Fibroblast of lung (primary cell): ENCODE results near the gene ABCB9.

ENCODE experiments used
- EZH2 ChIP-seq: IDR thresholded peaks from 2 replicates; pipeline ENCODE4 v1.5.1; 2012; ENCODE audit warnings: low read length, control low read depth, mild to moderate bottlenecking; ENCODE audit errors: missing control alignments
- TF ChIP-seq, protein P1 (sequence below), 2 donors: IDR thresholded peaks in 1 of 2; conservative IDR thresholded peaks in 1 of 2; 1 replicate in 1 of 2; 2 replicates in 1 of 2; pipeline ENCODE4 v1.5.1; 2011 to 2012; ENCODE audit warnings: low read length in 2 of 2, control low read depth in 1 of 2, inconsistent platforms in 1 of 2, low read depth in 1 of 2, mild to moderate bottlenecking in 1 of 2

DNA sequence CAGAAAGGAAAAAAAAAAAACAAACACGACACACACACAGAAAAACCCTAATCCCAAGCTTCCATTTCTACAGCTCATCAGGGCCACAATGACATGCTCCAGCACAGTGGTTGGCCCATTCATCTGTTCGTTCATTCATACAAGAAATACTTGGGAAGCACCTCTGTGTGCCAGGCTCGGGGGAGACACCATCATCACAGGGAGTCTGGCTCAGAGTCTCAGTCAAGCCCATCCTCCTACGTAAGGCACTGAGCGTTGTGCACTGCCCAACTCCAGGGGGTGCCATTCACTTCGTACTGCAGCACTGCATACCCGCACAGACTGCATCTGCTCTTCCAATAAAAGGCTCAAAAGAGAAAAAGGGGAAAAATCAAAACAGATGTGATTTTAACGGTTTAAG is 85.6 kb downstream of the ABCB9 start:
- TF ChIP-seq, protein P1, sequence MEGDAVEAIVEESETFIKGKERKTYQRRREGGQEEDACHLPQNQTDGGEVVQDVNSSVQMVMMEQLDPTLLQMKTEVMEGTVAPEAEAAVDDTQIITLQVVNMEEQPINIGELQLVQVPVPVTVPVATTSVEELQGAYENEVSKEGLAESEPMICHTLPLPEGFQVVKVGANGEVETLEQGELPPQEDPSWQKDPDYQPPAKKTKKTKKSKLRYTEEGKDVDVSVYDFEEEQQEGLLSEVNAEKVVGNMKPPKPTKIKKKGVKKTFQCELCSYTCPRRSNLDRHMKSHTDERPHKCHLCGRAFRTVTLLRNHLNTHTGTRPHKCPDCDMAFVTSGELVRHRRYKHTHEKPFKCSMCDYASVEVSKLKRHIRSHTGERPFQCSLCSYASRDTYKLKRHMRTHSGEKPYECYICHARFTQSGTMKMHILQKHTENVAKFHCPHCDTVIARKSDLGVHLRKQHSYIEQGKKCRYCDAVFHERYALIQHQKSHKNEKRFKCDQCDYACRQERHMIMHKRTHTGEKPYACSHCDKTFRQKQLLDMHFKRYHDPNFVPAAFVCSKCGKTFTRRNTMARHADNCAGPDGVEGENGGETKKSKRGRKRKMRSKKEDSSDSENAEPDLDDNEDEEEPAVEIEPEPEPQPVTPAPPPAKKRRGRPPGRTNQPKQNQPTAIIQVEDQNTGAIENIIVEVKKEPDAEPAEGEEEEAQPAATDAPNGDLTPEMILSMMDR (conservative IDR thresholded peaks at IDR 0.05 in 1 of 2, IDR thresholded peaks at IDR 0.05 in 1 of 2; ENCODE audit: low read depth in 1 of 2, low read length in 2 of 2): peak; percentile 43 to 59
- no peak for TF ChIP-seq EZH2
